OCI-LY3 (cell line): Measurements from ENCODE around the gene GNG13.

Source experiments
- CTCF ChIP-seq: fragments of 200-600, 300-600 bp; sonication (generic); IDR thresholded peaks from 2 replicates; pipeline ENCODE4 v1.5.1; 2014; ENCODE audit warnings: antibody characterized with exemption, low read length, low read depth
- EZH2phosphoT487 ChIP-seq: fragments of 200-600 bp; shearing (Covaris generic); IDR thresholded peaks from 2 replicates; pipeline ENCODE4 v1.6.1; 2018; ENCODE audit warnings: antibody characterized with exemption, mixed run types, low read depth

- TF ChIP-seq CTCF (no peak), EZH2phosphoT487 (no peak)
Observed at GRCh38 chr16:752007-752312, 48.6 kb downstream of the GNG13 start.
